Measurements from ENCODE around the gene CD300LB.

DNA sequence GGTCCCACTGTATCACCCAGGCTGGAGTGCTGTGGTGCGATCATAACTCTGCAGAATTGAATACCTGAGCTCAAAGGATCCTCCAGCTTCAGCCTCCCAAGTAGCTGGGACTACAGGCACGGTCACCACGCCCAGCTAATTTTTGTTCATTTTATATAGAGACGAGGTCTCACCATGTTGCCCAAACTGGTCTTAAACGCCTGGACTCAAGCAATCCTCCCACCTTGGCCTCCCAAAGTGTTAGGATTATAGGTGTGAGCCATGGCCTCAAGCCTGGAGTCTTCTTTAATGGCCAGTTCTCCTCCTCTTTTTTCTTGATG lies 484 bp downstream of the CD300LB start:
- TF ChIP-seq CTCF (conservative IDR thresholded peaks at IDR 0.05; ENCODE audit: low read depth, low read length) = no peak
- no peak for TF ChIP-seq EZH2 (IDR thresholded peaks at IDR 0.05; ENCODE audit: borderline replicate concordance, low read depth, low read length, poor library complexity, severe bottlenecking)

Measured in A673 (cell line).